NCI-H1105 treated with DMSO at 0.1 percent for 48 hours (cell line): ENCODE data around the gene EID1.
"Not testable (repeated sequence)": the region's sequence is repeated elsewhere in the genome, so short reads cannot be mapped to it uniquely, and the experiment has no call there.

Source experiments
- DNase-seq: peaks from one replicate; lab custom pipeline; 2025; lab: John Stamatoyannopoulos, UW

Gene EID1

GRCh38 chr15:48877630-48878595 is at the start of gene EID1:
TSS of gene EID1 (plus strand) at chr15:48878134. CDS start at chr15:48878177, 43 bp downstream.
- peak; percentile 84 for DNase-seq

- no peak for DNase-seq
These were observed 49.5 kb upstream of the EID1 start for GRCh38 chr15:48828471-48828870.

GRCh38 chr15:48828906-48829305 is 49.0 kb upstream of the EID1 start:
- no peak for DNase-seq

GRCh38 chr15:48832648-48833047 is 45.3 kb upstream of the EID1 start:
- DNase-seq = no peak

- DNase-seq = no peak
These were observed 44.3 kb upstream of the EID1 start for GRCh38 chr15:48833526-48834239.

GRCh38 chr15:48834756-48835155 is 43.2 kb upstream of the EID1 start:
- no peak for DNase-seq

- DNase-seq = peak; percentile 82
These were observed 35.4 kb upstream of the EID1 start for GRCh38 chr15:48842501-48842900.

- DNase-seq = no peak
These were observed 32.8 kb upstream of the EID1 start for GRCh38 chr15:48845123-48845522.

GRCh38 chr15:48850648-48851047 is 27.3 kb upstream of the EID1 start:
- no peak for DNase-seq

GRCh38 chr15:48851956-48852355 is 26.0 kb upstream of the EID1 start:
- no peak for DNase-seq

GRCh38 chr15:48854434-48854833 is 23.5 kb upstream of the EID1 start:
- DNase-seq = not testable (repeated sequence)

GRCh38 chr15:48855501-48856440 is 22.2 kb upstream of the EID1 start:
- DNase-seq = peak; percentile 47

- no peak for DNase-seq
These were observed 21.0 kb upstream of the EID1 start for GRCh38 chr15:48856942-48857341.

GRCh38 chr15:48858401-48858800 is 19.5 kb upstream of the EID1 start:
- no peak for DNase-seq

- no peak for DNase-seq
These were observed 18.5 kb upstream of the EID1 start for GRCh38 chr15:48859426-48859825.

- DNase-seq = peak; percentile 62
These were observed 16.0 kb upstream of the EID1 start for GRCh38 chr15:48861813-48862431.

GRCh38 chr15:48862705-48863104 is 15.2 kb upstream of the EID1 start:
- DNase-seq = no peak

GRCh38 chr15:48865370-48866079 is 12.4 kb upstream of the EID1 start:
- DNase-seq = no peak

- no peak for DNase-seq
These were observed 11.8 kb upstream of the EID1 start for GRCh38 chr15:48866141-48866563.

GRCh38 chr15:48868023-48868422 is 9.9 kb upstream of the EID1 start:
- DNase-seq = no peak

- no peak for DNase-seq
These were observed 9.4 kb upstream of the EID1 start for GRCh38 chr15:48868536-48868935.
